HG03354 (cell line): ENCODE results near the gene PMVK.
A peak's percentile ranks its signal among the peaks of the same experiment; 100 is the strongest.

ENCODE experiments used
- ATAC-seq: cut with Tn5 transposase; IDR thresholded peaks from one replicate; pipeline ENCODE4 v1.9.1; 2021; ENCODE audit warnings: mild to moderate bottlenecking; ENCODE audit not compliant: unreplicated experiment, poor library complexity, severe bottlenecking

Gene PMVK

GRCh38 chr1:154953611-154954038 lies 17.1 kb upstream of the PMVK start:
- no peak for ATAC-seq

GRCh38 chr1:154952664-154953063 lies 16.1 kb upstream of the PMVK start:
- no peak for ATAC-seq

- no peak for ATAC-seq
These were observed 15.6 kb upstream of the PMVK start for GRCh38 chr1:154951901-154952657.

GRCh38 chr1:154948079-154948478 lies 11.6 kb upstream of the PMVK start:
- no peak for ATAC-seq

GRCh38 chr1:154945962-154946850 lies 9.7 kb upstream of the PMVK start:
- ATAC-seq = no peak

- no peak for ATAC-seq
These were observed 8.8 kb upstream of the PMVK start for GRCh38 chr1:154945160-154945961.

GRCh38 chr1:154944401-154945159 lies 8.1 kb upstream of the PMVK start:
- no peak for ATAC-seq

- ATAC-seq = no peak
These were observed 7.3 kb upstream of the PMVK start for GRCh38 chr1:154943649-154944400.

- ATAC-seq = no peak
These were observed 5.0 kb upstream of the PMVK start for GRCh38 chr1:154941333-154942013.

GRCh38 chr1:154940651-154941194 lies 4.2 kb upstream of the PMVK start:
- no peak for ATAC-seq

- no peak for ATAC-seq
These were observed 3.7 kb upstream of the PMVK start for GRCh38 chr1:154940213-154940560.

- ATAC-seq = no peak
These were observed 2.3 kb upstream of the PMVK start for GRCh38 chr1:154938604-154939399.

GRCh38 chr1:154937988-154938386 lies 1.5 kb upstream of the PMVK start:
- ATAC-seq = no peak

- peak; percentile 62 for ATAC-seq
These were observed 817 bp upstream of the PMVK start for GRCh38 chr1:154937085-154937987.

GRCh38 chr1:154935749-154936554 lies 567 bp downstream of the PMVK start:
- ATAC-seq = no peak
